ENCODE data around the gene CATSPER4.

CATSPER4 gene

DNA sequence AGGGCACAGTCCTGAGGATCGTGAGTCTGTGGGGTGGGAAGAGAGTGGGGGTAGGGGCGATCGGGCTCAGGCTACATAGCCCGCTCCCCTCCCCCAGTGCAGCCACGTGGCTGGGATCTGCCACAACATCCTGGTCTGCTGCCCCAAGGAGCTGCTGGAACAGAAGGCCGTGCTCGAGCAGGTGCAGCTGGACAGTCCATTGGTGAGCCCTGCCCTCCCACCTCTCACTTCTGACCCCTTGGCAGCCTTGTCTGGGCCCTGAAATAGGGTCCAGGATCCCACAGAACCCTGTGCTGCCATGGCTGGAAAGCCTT is 8.1 kb upstream of the CATSPER4 start:
- Histone ChIP-seq H3K9ac (ENCODE audit: low read depth, low read length) (no peak overlapping the region), H3K27ac (ENCODE audit: low read depth, low read length) (no peak overlapping the region), H3K36me3 (ENCODE audit: insufficient read depth, low read length) (peaks cover 24% of the 10 kb centered on the region), H3K4me1 (ENCODE audit: insufficient read depth, low read length) (no peaks in the 10 kb centered on the region), H3K9me3 (ENCODE audit: insufficient read depth, low read depth, low read length) (no peaks in the 10 kb centered on the region), H3K4me3 (ENCODE audit: low read length) (no peak overlapping the region), H3K27me3 (ENCODE audit: insufficient read depth, low read length) (no peaks in the 10 kb centered on the region)
- WGBS = 87% methylated on average over 7 of the region's 7 CpGs

DNA sequence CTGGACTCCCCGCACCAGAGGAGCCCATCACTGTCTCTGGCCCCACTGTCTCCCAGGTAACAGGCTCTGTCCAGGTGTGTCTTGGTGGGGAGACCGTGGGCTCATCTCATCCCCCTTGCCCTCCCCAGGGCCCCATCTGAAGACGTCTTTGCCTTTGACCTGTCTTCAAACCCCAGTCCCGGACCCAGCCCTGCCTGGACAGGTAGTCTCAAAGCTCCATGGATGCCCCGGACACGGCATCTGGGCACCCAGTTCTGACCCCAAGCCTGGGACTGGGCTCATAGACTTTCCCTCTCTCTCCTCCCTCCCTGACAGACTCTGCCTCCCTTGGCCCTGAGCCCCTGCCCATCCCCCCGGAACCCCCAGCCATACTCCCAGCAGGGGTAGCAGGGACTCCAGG is 6.3 kb upstream of the CATSPER4 start:
- WGBS = 94% methylated on average over 7 of the region's 7 CpGs
- H3K9me3 ChIP-seq (ENCODE audit: insufficient read depth, low read depth, low read length) = no peaks in the 10 kb centered on the region
- no peak overlapping the region for H3K27ac ChIP-seq (ENCODE audit: low read depth, low read length)
- no peak overlapping the region for H3K9ac ChIP-seq (ENCODE audit: low read depth, low read length)
- no peaks in the 10 kb centered on the region for H3K4me1 ChIP-seq (ENCODE audit: insufficient read depth, low read length)
- H3K27me3 ChIP-seq (ENCODE audit: insufficient read depth, low read length) = no peaks in the 10 kb centered on the region
- no peak overlapping the region for H3K4me3 ChIP-seq (ENCODE audit: low read length)
- peaks cover 24% of the 10 kb centered on the region for H3K36me3 ChIP-seq (ENCODE audit: insufficient read depth, low read length)

GRCh38 chr1:26184883-26185282 is 5.5 kb upstream of the CATSPER4 start:
- Histone ChIP-seq H3K27me3 (ENCODE audit: insufficient read depth, low read length) (no peaks in the 10 kb centered on the region), H3K27ac (ENCODE audit: low read depth, low read length) (no peak overlapping the region), H3K9me3 (ENCODE audit: insufficient read depth, low read depth, low read length) (no peaks in the 10 kb centered on the region), H3K9ac (ENCODE audit: low read depth, low read length) (no peak overlapping the region), H3K36me3 (ENCODE audit: insufficient read depth, low read length) (peaks cover 27% of the 10 kb centered on the region), H3K4me1 (ENCODE audit: insufficient read depth, low read length) (no peaks in the 10 kb centered on the region), H3K4me3 (ENCODE audit: low read length) (no peak overlapping the region)
- WGBS = 96% methylated on average over 21 of the region's 21 CpGs

DNA sequence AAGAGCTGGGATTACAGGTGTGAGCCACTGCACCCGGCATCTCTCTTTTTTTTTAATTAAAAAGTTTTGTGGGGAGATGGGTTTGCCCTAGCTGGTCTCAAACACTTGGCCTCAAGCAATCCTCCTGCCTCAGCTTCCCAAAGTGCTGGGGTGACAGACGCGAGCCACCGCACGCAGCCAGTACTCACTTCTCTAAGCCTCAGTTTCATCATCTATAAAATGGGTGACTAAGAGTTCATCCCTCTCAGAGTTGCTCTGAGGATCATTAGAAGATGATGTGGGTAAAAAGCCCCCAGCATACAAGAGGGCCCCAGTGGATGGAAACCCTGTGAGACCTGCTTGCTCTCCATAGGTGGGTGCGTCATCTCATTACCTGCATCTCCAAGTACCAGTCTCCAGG is 2.5 kb upstream of the CATSPER4 start:
- WGBS = 93% methylated on average over 2 of the region's 6 CpGs

DNA sequence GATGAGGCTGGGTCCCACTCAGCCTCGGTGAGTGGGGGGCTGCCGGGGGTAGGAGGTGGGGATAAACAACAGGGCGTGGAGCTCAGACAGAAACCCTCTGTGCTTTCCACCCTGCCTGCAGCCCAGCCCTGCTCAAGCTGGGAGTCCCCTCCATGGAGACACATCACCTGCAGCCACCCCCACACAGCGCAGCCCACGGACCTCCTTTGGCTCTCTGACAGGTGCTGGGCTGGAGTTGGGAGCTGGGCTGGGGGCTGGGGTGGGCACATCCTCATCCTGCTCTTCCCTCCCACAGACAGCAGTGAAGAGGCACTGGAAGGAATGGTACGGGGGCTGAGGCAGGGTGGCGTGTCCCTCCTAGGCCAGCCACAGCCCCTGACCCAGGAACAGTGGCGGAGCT is 1.9 kb upstream of the CATSPER4 start:
- Histone ChIP-seq H3K27ac (ENCODE audit: low read depth, low read length) (no peak overlapping the region), H3K36me3 (ENCODE audit: insufficient read depth, low read length) (peaks cover 12% of the 10 kb centered on the region; the same call in 1 of the 2 replicates), H3K4me3 (ENCODE audit: low read length) (no peak overlapping the region), H3K4me1 (ENCODE audit: insufficient read depth, low read length) (peaks cover 4% of the 10 kb centered on the region; the same call in 1 of the 2 replicates), H3K9me3 (ENCODE audit: insufficient read depth, low read depth, low read length) (no peaks in the 10 kb centered on the region), H3K9ac (ENCODE audit: low read depth, low read length) (no peak overlapping the region), H3K27me3 (ENCODE audit: insufficient read depth, low read length) (no peaks in the 10 kb centered on the region)
- 99% methylated on average over 8 of the region's 8 CpGs for WGBS

More for the DNA sequence above, 2.5 kb upstream of the CATSPER4 start:
- Histone ChIP-seq H3K4me1 (ENCODE audit: insufficient read depth, low read length) (peaks cover 4% of the 10 kb centered on the region; the same call in 1 of the 2 replicates), H3K9ac (ENCODE audit: low read depth, low read length) (no peak overlapping the region), H3K27me3 (ENCODE audit: insufficient read depth, low read length) (no peaks in the 10 kb centered on the region), H3K36me3 (ENCODE audit: insufficient read depth, low read length) (peaks cover 12% of the 10 kb centered on the region; the same call in 1 of the 2 replicates), H3K27ac (ENCODE audit: low read depth, low read length) (no peak overlapping the region), H3K4me3 (ENCODE audit: low read length) (no peak overlapping the region), H3K9me3 (ENCODE audit: insufficient read depth, low read depth, low read length) (no peaks in the 10 kb centered on the region)

GRCh38 chr1:26189331-26189730 is 1.1 kb upstream of the CATSPER4 start:
- no peaks in the 10 kb centered on the region for H3K27me3 ChIP-seq (ENCODE audit: insufficient read depth, low read length)
- 94% methylated on average over 6 of the region's 6 CpGs for WGBS
- H3K27ac ChIP-seq (ENCODE audit: low read depth, low read length) = no peak overlapping the region
- H3K36me3 ChIP-seq (ENCODE audit: insufficient read depth, low read length) = peaks cover 10% of the 10 kb centered on the region; the same call in 1 of the 2 replicates
- no peak overlapping the region for H3K9ac ChIP-seq (ENCODE audit: low read depth, low read length)
- no peaks in the 10 kb centered on the region for H3K9me3 ChIP-seq (ENCODE audit: insufficient read depth, low read depth, low read length)
- no peak overlapping the region for H3K4me3 ChIP-seq (ENCODE audit: low read length)
- H3K4me1 ChIP-seq (ENCODE audit: insufficient read depth, low read length) = peaks cover 4% of the 10 kb centered on the region; the same call in 1 of the 2 replicates

GRCh38 chr1:26189751-26190275 is 589 bp upstream of the CATSPER4 start:
- H3K36me3 ChIP-seq (ENCODE audit: insufficient read depth, low read length) = peaks cover 6% of the 10 kb centered on the region; the same call in 1 of the 2 replicates
- H3K27ac ChIP-seq (ENCODE audit: low read depth, low read length) = no peak overlapping the region
- no peak overlapping the region for H3K9ac ChIP-seq (ENCODE audit: low read depth, low read length)
- no peaks in the 10 kb centered on the region for H3K27me3 ChIP-seq (ENCODE audit: insufficient read depth, low read length)
- no peak overlapping the region for H3K4me3 ChIP-seq (ENCODE audit: low read length)
- H3K9me3 ChIP-seq (ENCODE audit: insufficient read depth, low read depth, low read length) = no peaks in the 10 kb centered on the region
- 83% methylated on average over 7 of the region's 7 CpGs for WGBS
- peaks cover 4% of the 10 kb centered on the region; the same call in 1 of the 2 replicates for H3K4me1 ChIP-seq (ENCODE audit: insufficient read depth, low read length)

- 91% methylated on average over 3 of the region's 3 CpGs for WGBS
- H3K9ac ChIP-seq (ENCODE audit: low read depth, low read length) = no peak overlapping the region
- no peak overlapping the region for H3K4me3 ChIP-seq (ENCODE audit: low read length)
Measured at GRCh38 chr1:26191739-26192138, 1.3 kb downstream of the CATSPER4 start.

DNA sequence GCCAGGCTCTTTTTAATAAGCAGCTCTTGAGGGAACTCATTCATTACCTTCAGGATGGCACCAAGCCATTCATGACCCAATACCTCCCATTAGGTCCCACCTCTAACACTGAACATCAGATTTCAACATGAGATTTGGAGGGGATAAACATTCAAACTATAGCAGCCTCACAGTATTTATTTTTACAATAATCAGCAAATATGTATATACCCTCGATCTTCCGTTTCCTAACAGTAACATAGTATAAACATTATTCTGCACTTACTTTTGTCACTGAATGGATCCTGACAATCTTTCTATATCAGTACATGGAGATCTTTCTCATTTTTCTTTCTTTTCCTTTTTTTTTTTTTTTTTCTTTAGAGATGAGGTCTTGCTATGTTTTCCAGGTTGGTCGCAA is 5.4 kb downstream of the CATSPER4 start:
- Histone ChIP-seq H3K36me3 (ENCODE audit: insufficient read depth, low read length) (no peaks in the 10 kb centered on the region), H3K4me1 (ENCODE audit: insufficient read depth, low read length) (peaks cover under 1% of the 10 kb centered on the region; the same call in 1 of the 2 replicates), H3K9ac (ENCODE audit: low read depth, low read length) (no peak overlapping the region), H3K27ac (ENCODE audit: low read depth, low read length) (no peak overlapping the region), H3K4me3 (ENCODE audit: low read length) (no peak overlapping the region), H3K27me3 (ENCODE audit: insufficient read depth, low read length) (no peaks in the 10 kb centered on the region), H3K9me3 (ENCODE audit: insufficient read depth, low read depth, low read length) (no peaks in the 10 kb centered on the region)
- WGBS = 98% methylated on average over 3 of the region's 3 CpGs

More at GRCh38 chr1:26191739-26192138, 1.3 kb downstream of the CATSPER4 start:
- Histone ChIP-seq H3K27me3 (ENCODE audit: insufficient read depth, low read length) (no peaks in the 10 kb centered on the region), H3K9me3 (ENCODE audit: insufficient read depth, low read depth, low read length) (no peaks in the 10 kb centered on the region), H3K36me3 (ENCODE audit: insufficient read depth, low read length) (0 out of 2 replicates have a peak, but pooled peaks cover 3% of the 10 kb centered on the region), H3K27ac (ENCODE audit: low read depth, low read length) (no peak overlapping the region), H3K4me1 (ENCODE audit: insufficient read depth, low read length) (peaks cover 4% of the 10 kb centered on the region; the same call in 1 of the 2 replicates)

- WGBS = 94% methylated on average over 3 of the region's 3 CpGs
- Histone ChIP-seq H3K36me3 (ENCODE audit: insufficient read depth, low read length) (no peaks in the 10 kb centered on the region), H3K9me3 (ENCODE audit: insufficient read depth, low read depth, low read length) (no peaks in the 10 kb centered on the region), H3K4me1 (ENCODE audit: insufficient read depth, low read length) (no peaks in the 10 kb centered on the region), H3K9ac (ENCODE audit: low read depth, low read length) (no peak overlapping the region), H3K27ac (ENCODE audit: low read depth, low read length) (no peak overlapping the region), H3K27me3 (ENCODE audit: insufficient read depth, low read length) (no peaks in the 10 kb centered on the region), H3K4me3 (ENCODE audit: low read length) (no peak overlapping the region)
Measured at GRCh38 chr1:26197301-26197700, 6.9 kb downstream of the CATSPER4 start.

GRCh38 chr1:26197813-26198212 is 7.4 kb downstream of the CATSPER4 start:
- H3K9me3 ChIP-seq (ENCODE audit: insufficient read depth, low read depth, low read length) = no peaks in the 10 kb centered on the region
- no peaks in the 10 kb centered on the region for H3K4me1 ChIP-seq (ENCODE audit: insufficient read depth, low read length)
- no peak overlapping the region for H3K4me3 ChIP-seq (ENCODE audit: low read length)
- H3K27me3 ChIP-seq (ENCODE audit: insufficient read depth, low read length) = peaks cover under 1% of the 10 kb centered on the region; the same call in 1 of the 2 replicates
- 83% methylated on average over 11 of the region's 11 CpGs for WGBS
- H3K27ac ChIP-seq (ENCODE audit: low read depth, low read length) = no peak overlapping the region
- H3K36me3 ChIP-seq (ENCODE audit: insufficient read depth, low read length) = no peaks in the 10 kb centered on the region
- H3K9ac ChIP-seq (ENCODE audit: low read depth, low read length) = no peak overlapping the region

GRCh38 chr1:26200413-26200812 is 10.0 kb downstream of the CATSPER4 start:
- peaks cover 3% of the 10 kb centered on the region; the same call in 1 of the 2 replicates for H3K27me3 ChIP-seq (ENCODE audit: insufficient read depth, low read length)
- 87% methylated on average over 5 of the region's 5 CpGs for WGBS
- H3K36me3 ChIP-seq (ENCODE audit: insufficient read depth, low read length) = no peaks in the 10 kb centered on the region
- H3K4me1 ChIP-seq (ENCODE audit: insufficient read depth, low read length) = no peaks in the 10 kb centered on the region
- peak overlapping the region; percentile 49 for H3K4me3 ChIP-seq (ENCODE audit: low read length)
- H3K9me3 ChIP-seq (ENCODE audit: insufficient read depth, low read depth, low read length) = no peaks in the 10 kb centered on the region
- no peak overlapping the region for H3K9ac ChIP-seq (ENCODE audit: low read depth, low read length)
- no peak overlapping the region for H3K27ac ChIP-seq (ENCODE audit: low read depth, low read length)

Data from HUES64 (cell line).